ENCODE results near the gene JHY. TPM values are rescaled to one million over a fixed set of nuclear protein-coding genes. Genes with fewer than 3 reads are reported as not detected.

JHY gene
- total RNA-seq, 1 experiment from 2014 or later, result 0.79 TPM

DNA sequence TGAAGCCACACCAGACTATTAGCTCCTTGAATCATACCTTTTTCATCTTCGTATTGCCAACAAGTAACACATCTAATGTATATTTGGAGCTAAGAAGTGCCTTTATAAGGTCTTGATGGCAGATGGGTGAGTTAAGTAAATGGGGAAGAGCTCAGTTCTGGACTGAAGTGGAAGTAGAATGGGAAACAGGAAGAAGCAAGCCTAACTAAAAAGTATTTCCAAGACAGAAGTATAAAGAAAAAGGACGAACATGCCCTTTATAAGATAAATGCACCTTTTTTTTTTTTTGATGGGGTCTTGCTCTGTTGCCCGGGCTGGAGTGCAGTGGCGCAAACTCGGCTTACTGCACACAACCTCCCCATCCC lies 29.8 kb upstream of the JHY start:
- Histone ChIP-seq H4K20me1 (ENCODE audit: control insufficient read depth, insufficient read depth, insufficient read length) (no peaks in the 10 kb centered on the region), H3T11ph (ENCODE audit: low read length) (no peak overlapping the region), H2AK5ac (ENCODE audit: insufficient read length, low read length) (no peak overlapping the region), H3K4ac (ENCODE audit: low read depth, low read length) (no peak overlapping the region), H4K5ac (ENCODE audit: insufficient read length, low read depth, low read length) (no peak overlapping the region), H2BK12ac (ENCODE audit: insufficient read length, low read depth, low read length) (no peak overlapping the region), H3K23me2 (ENCODE audit: insufficient read length, low read depth, low read length, poor library complexity, severe bottlenecking) (no peaks in the 10 kb centered on the region), H2BK20ac (ENCODE audit: low read depth, low read length, poor library complexity, severe bottlenecking) (no peak overlapping the region), H2BK120ac (ENCODE audit: low read depth, low read length, poor library complexity, severe bottlenecking) (no peak overlapping the region), H3K56ac (ENCODE audit: insufficient read length, low read depth, low read length) (no peak overlapping the region), H3K27ac (ENCODE audit: insufficient read length, low read depth, low read length) (no peak overlapping the region), H2BK15ac (ENCODE audit: low read depth, low read length) (no peak overlapping the region), H4K91ac (ENCODE audit: insufficient read length, low read depth, low read length) (no peak overlapping the region), H3K9ac (ENCODE audit: extremely low read depth, insufficient read length, low read length) (no peak overlapping the region), H3K9me3 (ENCODE audit: control insufficient read depth, low read depth, low read length) (no peaks in the 10 kb centered on the region), H3K18ac (ENCODE audit: insufficient read length, low read depth, low read length) (no peak overlapping the region), H3K23ac (ENCODE audit: insufficient read length, low read depth, low read length) (no peak overlapping the region), H2AFZ (ENCODE audit: low read length) (no peak overlapping the region), H3K4me2 (ENCODE audit: insufficient read depth, insufficient read length, low read length) (no peak overlapping the region), H3K27me3 (ENCODE audit: insufficient read depth, low read length) (no peaks in the 10 kb centered on the region), H2BK5ac (ENCODE audit: insufficient read length, low read length) (no peak overlapping the region), H3K79me2 (ENCODE audit: insufficient read depth, low read length) (no peaks in the 10 kb centered on the region), H3K79me1 (ENCODE audit: insufficient read depth, low read depth, low read length, poor library complexity, severe bottlenecking) (no peaks in the 10 kb centered on the region), H4K8ac (replicated peaks; ENCODE audit: insufficient read length, low read depth, low read length) (no peak overlapping the region), H3K4me1 (ENCODE audit: insufficient read depth, low read length) (peaks cover 5% of the 10 kb centered on the region), H3K14ac (ENCODE audit: insufficient read depth, low read length) (no peak overlapping the region)
- Mint-ChIP-seq H3K4me3 (no peak overlapping the region), H3K4me1 (peaks cover 23 to 27% of the 10 kb centered on the region in 2 experiments), H3K9me3 (no peaks in the 10 kb centered on the region), H3K27me3 (ENCODE audit: low read depth) (no peaks in the 10 kb centered on the region), H3K36me3 (ENCODE audit: insufficient read depth in 1 of 3, low read depth in 3 of 3) (no peaks in the 10 kb centered on the region), H3K27ac (no peak overlapping the region; a peak in 1 of 7 replicates)
- DNase-seq, result no peak
- WGBS (ENCODE audit: extremely low coverage, insufficient read length, low lambda C conversion rate), result no CpG with 5 or more reads among the region's 5 CpGs
- TF ChIP-seq, protein P1, sequence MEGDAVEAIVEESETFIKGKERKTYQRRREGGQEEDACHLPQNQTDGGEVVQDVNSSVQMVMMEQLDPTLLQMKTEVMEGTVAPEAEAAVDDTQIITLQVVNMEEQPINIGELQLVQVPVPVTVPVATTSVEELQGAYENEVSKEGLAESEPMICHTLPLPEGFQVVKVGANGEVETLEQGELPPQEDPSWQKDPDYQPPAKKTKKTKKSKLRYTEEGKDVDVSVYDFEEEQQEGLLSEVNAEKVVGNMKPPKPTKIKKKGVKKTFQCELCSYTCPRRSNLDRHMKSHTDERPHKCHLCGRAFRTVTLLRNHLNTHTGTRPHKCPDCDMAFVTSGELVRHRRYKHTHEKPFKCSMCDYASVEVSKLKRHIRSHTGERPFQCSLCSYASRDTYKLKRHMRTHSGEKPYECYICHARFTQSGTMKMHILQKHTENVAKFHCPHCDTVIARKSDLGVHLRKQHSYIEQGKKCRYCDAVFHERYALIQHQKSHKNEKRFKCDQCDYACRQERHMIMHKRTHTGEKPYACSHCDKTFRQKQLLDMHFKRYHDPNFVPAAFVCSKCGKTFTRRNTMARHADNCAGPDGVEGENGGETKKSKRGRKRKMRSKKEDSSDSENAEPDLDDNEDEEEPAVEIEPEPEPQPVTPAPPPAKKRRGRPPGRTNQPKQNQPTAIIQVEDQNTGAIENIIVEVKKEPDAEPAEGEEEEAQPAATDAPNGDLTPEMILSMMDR (conservative IDR thresholded peaks at IDR 0.05), result no peak
